Left ventricle myocardium inferior (tissue), 1 donor: ENCODE measurements around the gene NRAS. TPM values are rescaled to one million over a fixed set of nuclear protein-coding genes. Genes with fewer than 3 reads are reported as not detected.

ENCODE experiments used
- DNase-seq: peaks from one replicate; pipeline ENCODE4 v3.0.0-alpha.2; 2020
- H3K27ac ChIP-seq: fragments of 200-600 bp; replicated peaks from 2 replicates; pipeline ENCODE4 v1.8.0; 2021
- H3K27me3 ChIP-seq: fragments of 200-600 bp; 2 replicates; pipeline ENCODE4 v1.8.0; 2021; ENCODE audit warnings: low read depth
- H3K36me3 ChIP-seq: fragments of 200-600 bp; 2 replicates; pipeline ENCODE4 v1.8.0; 2021
- H3K4me1 ChIP-seq: fragments of 200-600 bp; 2 replicates; pipeline ENCODE4 v1.8.0; 2021
- H3K4me3 ChIP-seq: fragments of 200-600 bp; 2 replicates; pipeline ENCODE4 v1.8.0; 2021; ENCODE audit warnings: mild to moderate bottlenecking, moderate library complexity
- H3K9me3 ChIP-seq: fragments of 200-600 bp; replicated peaks from 2 replicates; pipeline ENCODE4 v1.8.0; 2021
- CTCF ChIP-seq: fragments of 200-600 bp; IDR thresholded peaks from 2 replicates; pipeline ENCODE4 v1.8.0; 2021; ENCODE audit warnings: antibody characterized with exemption, mild to moderate bottlenecking, borderline replicate concordance
- intact Hi-C: fragments of 100-400 bp; cut with micrococcal nuclease; formaldehyde crosslinking; loops from one replicate; pipeline ENCODE4 v1.11.0; 2022
- total RNA-seq: library from RNA; stranded (reverse); fragmentation: NEBNext Ultra II Directional; extraction: Animal tissue kit (Norgen Biotek cat#: 25700); gene quantifications from one replicate; pipeline ENCODE4 v1.2.1, GENCODE V29; 2021
- donor health status: DM: no; HTN: yes; CAD: no; lungs with severe emphysema.

Gene NRAS
- total RNA-seq, 1 donor from 2014 or later = 7.6 TPM

GRCh38 chr1:114695430-114696058, 21.0 kb downstream of the NRAS start, which contains the start of gene AMPD1:
AMPD1 (minus strand) TSS chr1:114695546; CDS start chr1:114695471, 75 bp downstream.
- H3K27ac ChIP-seq = no peak within 1 kb of the TSS
- TF ChIP-seq CTCF = no peak
- H3K27me3 ChIP-seq = no peaks in the 10 kb centered on the region
- no peak for DNase-seq
- no peaks in the 10 kb centered on the region for H3K9me3 ChIP-seq
- no peaks in the 10 kb centered on the region for H3K4me1 ChIP-seq
- intact Hi-C loops = no loop called here
- no peaks in the 10 kb centered on the region for H3K36me3 ChIP-seq
- H3K4me3 ChIP-seq = no peak within 1 kb of the TSS

GRCh38 chr1:114694540-114695310, 21.8 kb downstream of the NRAS start:
- Histone ChIP-seq H3K27me3 (peaks cover 2% of the 10 kb centered on the region), H3K4me1 (no peaks in the 10 kb centered on the region), H3K9me3 (no peaks in the 10 kb centered on the region), H3K36me3 (no peaks in the 10 kb centered on the region), H3K27ac (no peak overlapping the region), H3K4me3 (no peak overlapping the region)
- TF ChIP-seq CTCF = no peak
- DNase-seq = no peak
- intact Hi-C loops = no loop called here

- no peak for DNase-seq
- Histone ChIP-seq H3K9me3 (no peaks in the 10 kb centered on the region), H3K27ac (no peak overlapping the region), H3K27me3 (peaks cover 16% of the 10 kb centered on the region), H3K36me3 (no peaks in the 10 kb centered on the region), H3K4me3 (no peak overlapping the region), H3K4me1 (no peaks in the 10 kb centered on the region)
- intact Hi-C loops = no loop called here
- no peak for TF ChIP-seq CTCF
Measured at GRCh38 chr1:114692947-114693346, 23.6 kb downstream of the NRAS start.

- TF ChIP-seq CTCF = no peak
- H3K27ac ChIP-seq = no peak overlapping the region
- no peaks in the 10 kb centered on the region for H3K9me3 ChIP-seq
- H3K36me3 ChIP-seq = no peaks in the 10 kb centered on the region
- no peak for DNase-seq
- intact Hi-C loops = no loop called here
- H3K27me3 ChIP-seq = peaks cover 32% of the 10 kb centered on the region
- no peaks in the 10 kb centered on the region for H3K4me1 ChIP-seq
- no peak overlapping the region for H3K4me3 ChIP-seq
Measured at GRCh38 chr1:114691061-114691460, 25.5 kb downstream of the NRAS start.

- no peaks in the 10 kb centered on the region for H3K36me3 ChIP-seq
- DNase-seq = no peak
- H3K9me3 ChIP-seq = no peaks in the 10 kb centered on the region
- no peak for TF ChIP-seq CTCF
- intact Hi-C loops = no loop called here
- no peak overlapping the region for H3K4me3 ChIP-seq
- H3K27me3 ChIP-seq = peaks cover 40% of the 10 kb centered on the region
- no peak overlapping the region for H3K27ac ChIP-seq
- no peaks in the 10 kb centered on the region for H3K4me1 ChIP-seq
Measured at GRCh38 chr1:114690148-114690547, 26.4 kb downstream of the NRAS start.
